CD14-positive monocyte (primary cell): ENCODE data around the gene PYURF. TPM values are rescaled to one million over a fixed set of nuclear protein-coding genes. Genes with fewer than 3 reads are reported as not detected.

Source experiments
- DNase-seq, 3 donors: peaks; one replicate each; pipeline ENCODE4 v3.0.0-alpha.2; 2011 to 2022
- H2AFZ ChIP-seq: 2 replicates; pipeline ENCODE4 v1.6.0; 2012; ENCODE audit warnings: mild to moderate bottlenecking, low read depth, low read length, inconsistent platforms; ENCODE audit not compliant: insufficient read depth, poor library complexity, severe bottlenecking
- H3K27ac ChIP-seq, 2 donors: 1 replicate in 1 of 2; 2 replicates in 1 of 2; pipeline ENCODE4 v1.5.1; 2012 to 2013; ENCODE audit warnings: low read length in 2 of 2, control low read depth in 1 of 2, inconsistent platforms in 1 of 2, low read depth in 1 of 2, mild to moderate bottlenecking in 1 of 2
- H3K27me3 ChIP-seq, 2 donors: one replicate each; pipeline versions ENCODE4 v1.6.0 to v1.6.1; 2011 to 2013; ENCODE audit warnings: low read length in 2 of 2; ENCODE audit not compliant: control insufficient read depth in 2 of 2, insufficient read depth in 2 of 2
- H3K36me3 ChIP-seq, 2 donors: replicated peaks in 1 of 2; 1 replicate in 1 of 2; 2 replicates in 1 of 2; pipeline versions ENCODE4 v1.5.1 to v1.6.1; 2012 to 2013; ENCODE audit warnings: low read length in 2 of 2, control low read depth in 1 of 2, inconsistent platforms in 1 of 2, mild to moderate bottlenecking in 1 of 2; ENCODE audit not compliant: insufficient read depth in 2 of 2, control insufficient read depth in 1 of 2
- H3K4me1 ChIP-seq, 2 donors: 1 replicate in 1 of 2; 2 replicates in 1 of 2; pipeline versions ENCODE4 v1.5.1 to v1.6.1; 2012 to 2013; ENCODE audit warnings: low read length in 2 of 2, control low read depth in 1 of 2, inconsistent platforms in 1 of 2, mild to moderate bottlenecking in 1 of 2, moderate library complexity in 1 of 2; ENCODE audit not compliant: insufficient read depth in 2 of 2, control insufficient read depth in 1 of 2
- H3K4me2 ChIP-seq: replicated peaks from 2 replicates; pipeline ENCODE3; 2012; ENCODE audit warnings: low read length, moderate library complexity, mild to moderate bottlenecking; ENCODE audit not compliant: poor library complexity, severe bottlenecking; ENCODE audit errors: extremely low read depth
- H3K4me3 ChIP-seq, 3 experiments: fragments of 200-600 bp in 1 of 3; sonication (generic) in 1 of 3; replicated peaks in 1 of 3; 1 replicate in 2 of 3; 2 replicates in 1 of 3; pipeline ENCODE4 v1.5.1; 2011 to 2013; ENCODE audit warnings: low read length in 3 of 3, mild to moderate bottlenecking in 3 of 3, control low read depth in 2 of 3, low read depth in 2 of 3, inconsistent platforms in 1 of 3, moderate library complexity in 1 of 3
- H3K79me2 ChIP-seq: 2 replicates; pipeline ENCODE4 v1.6.0; 2012; ENCODE audit warnings: mild to moderate bottlenecking, control low read depth, inconsistent platforms, low read length, moderate library complexity; ENCODE audit not compliant: insufficient read depth
- H3K9ac ChIP-seq: 2 replicates; pipeline ENCODE4 v1.6.0; 2017; ENCODE audit warnings: low read length, mild to moderate bottlenecking; ENCODE audit not compliant: insufficient read depth, poor library complexity, severe bottlenecking
- H3K9me3 ChIP-seq, 2 donors: replicated peaks in 1 of 2; 1 replicate in 1 of 2; 2 replicates in 1 of 2; pipeline versions ENCODE4 v1.5.1 to v1.6.1; 2012 to 2013; ENCODE audit warnings: low read length in 2 of 2, control low read depth in 1 of 2; ENCODE audit not compliant: control insufficient read depth in 1 of 2, insufficient read depth in 1 of 2
- H4K20me1 ChIP-seq: 2 replicates; pipeline ENCODE4 v1.6.0; 2012; ENCODE audit warnings: mild to moderate bottlenecking, low read length, control low read depth, moderate library complexity; ENCODE audit not compliant: insufficient read depth
- H3K27ac Mint-ChIP-seq, 7 donors: one replicate each; pipeline ENCODE4 v1.8.0; 2020; ENCODE audit warnings: mild to moderate bottlenecking in 7 of 7, mixed read lengths in 7 of 7, moderate library complexity in 6 of 7, inconsistent platforms in 2 of 7
- H3K27me3 Mint-ChIP-seq, 3 donors: one replicate each; pipeline ENCODE4 v1.8.0; 2021 to 2022; ENCODE audit warnings: low read depth in 3 of 3, mild to moderate bottlenecking in 3 of 3, mixed read lengths in 3 of 3, moderate library complexity in 3 of 3, inconsistent platforms in 1 of 3
- H3K36me3 Mint-ChIP-seq, 2 donors: one replicate each; pipeline ENCODE4 v1.8.0; 2020; ENCODE audit warnings: mixed read lengths in 2 of 2, inconsistent platforms in 1 of 2, mild to moderate bottlenecking in 1 of 2
- H3K4me1 Mint-ChIP-seq: one replicate; pipeline ENCODE4 v1.8.0; 2020; ENCODE audit warnings: mild to moderate bottlenecking, mixed read lengths
- H3K4me3 Mint-ChIP-seq, 2 donors: one replicate each; pipeline ENCODE4 v1.8.0; 2020; ENCODE audit warnings: mild to moderate bottlenecking in 2 of 2, mixed read lengths in 2 of 2, moderate library complexity in 1 of 2
- H3K9me3 Mint-ChIP-seq, 7 donors: one replicate each; pipeline ENCODE4 v1.8.0; 2020 to 2022; ENCODE audit warnings: mixed read lengths in 7 of 7, mild to moderate bottlenecking in 6 of 7, moderate library complexity in 6 of 7, inconsistent platforms in 2 of 7
- WGBS: methylation state at CpG from one replicate; pipeline ENCODE4 v1.1.5; 2013; ENCODE audit warnings: missing lambda C conversion rate; ENCODE audit not compliant: insufficient coverage; 5-methylcytosine and 5-hydroxymethylcytosine counted together
- intact Hi-C, 2 donors: fragments of 100-400 bp; cut with micrococcal nuclease; formaldehyde crosslinking; loops; one replicate each; pipeline versions ENCODE4 v1.15.0 to v1.15.1; 2023
- polyA plus RNA-seq, 3 donors: library from polyadenylated mRNA; depleted of rRNA in 1 of 3; unstranded in 2 of 3; stranded (reverse) in 1 of 3; fragments of 300-500 nt in 2 of 3; fragments of >200 nt in 1 of 3; fragmentation: Illumina TruSeq in 2 of 3; gene quantifications; 1 replicate in 2 of 3; 2 replicates in 1 of 3; pipeline ENCODE4 v1.2.3, GENCODE V29; 2012 to 2021
- TF ChIP-seq, protein P1 (sequence below): fragments of 200-600 bp; IDR thresholded peaks from one replicate; pipeline ENCODE4 v1.8.0; 2022; ENCODE audit warnings: antibody characterized with exemption, mild to moderate bottlenecking

PYURF gene
- polyA plus RNA-seq, 3 donors: 18.8 to 227 (median 220) TPM

DNA sequence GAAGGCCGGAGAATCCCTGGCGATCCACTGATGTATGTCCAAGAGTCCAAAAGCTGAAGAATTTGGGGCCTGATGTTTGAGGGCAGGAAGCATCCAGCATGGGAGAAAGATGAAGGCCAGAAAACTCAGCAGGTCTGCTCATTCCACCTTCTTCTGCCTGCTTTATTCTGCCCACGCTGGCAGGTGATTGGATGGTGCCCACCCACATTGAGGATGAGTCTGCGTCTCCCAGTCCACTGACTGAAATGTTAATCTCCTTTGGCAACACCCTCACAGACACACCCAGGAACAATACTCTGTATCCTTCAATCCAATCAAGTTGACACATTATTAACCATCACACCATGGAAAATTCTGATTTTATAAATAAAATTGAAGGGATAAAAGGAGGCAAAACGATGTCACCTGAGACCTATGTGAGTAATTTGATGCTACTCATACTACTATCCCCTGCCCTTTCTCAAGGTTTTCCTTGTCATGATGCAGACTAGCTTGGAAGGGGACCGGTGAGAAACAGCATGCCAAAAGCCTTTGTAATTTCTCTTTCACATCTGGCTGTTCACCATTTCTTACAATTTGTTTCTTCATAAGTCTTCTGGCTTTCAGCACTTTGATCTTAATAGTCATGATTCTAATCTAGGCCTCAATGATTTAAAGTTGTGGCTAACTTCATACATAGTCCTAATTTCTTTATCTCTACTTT, 9.7 kb upstream of the PYURF start:
- H3K4me1 Mint-ChIP-seq: no peaks in the 10 kb centered on the region
- Histone ChIP-seq H3K4me1 (no peaks in the 10 kb centered on the region), H3K9me3 (no peaks in the 10 kb centered on the region), H3K27ac (no peak overlapping the region), H3K4me3 (no peak overlapping the region), H2AFZ (no peak overlapping the region), H3K4me2 (no peak overlapping the region), H3K36me3 (no peaks in the 10 kb centered on the region), H3K27me3 (no peaks in the 10 kb centered on the region), H4K20me1 (no peaks in the 10 kb centered on the region), H3K79me2 (no peaks in the 10 kb centered on the region), H3K9ac (no peak overlapping the region)
- no peak overlapping the region for H3K4me3 Mint-ChIP-seq
- peaks cover 0 to 2% (median 0%) of the 10 kb centered on the region in 3 donors for H3K27me3 Mint-ChIP-seq
- no peak for DNase-seq
- intact Hi-C loops: no loop called here
- TF ChIP-seq, protein P1, sequence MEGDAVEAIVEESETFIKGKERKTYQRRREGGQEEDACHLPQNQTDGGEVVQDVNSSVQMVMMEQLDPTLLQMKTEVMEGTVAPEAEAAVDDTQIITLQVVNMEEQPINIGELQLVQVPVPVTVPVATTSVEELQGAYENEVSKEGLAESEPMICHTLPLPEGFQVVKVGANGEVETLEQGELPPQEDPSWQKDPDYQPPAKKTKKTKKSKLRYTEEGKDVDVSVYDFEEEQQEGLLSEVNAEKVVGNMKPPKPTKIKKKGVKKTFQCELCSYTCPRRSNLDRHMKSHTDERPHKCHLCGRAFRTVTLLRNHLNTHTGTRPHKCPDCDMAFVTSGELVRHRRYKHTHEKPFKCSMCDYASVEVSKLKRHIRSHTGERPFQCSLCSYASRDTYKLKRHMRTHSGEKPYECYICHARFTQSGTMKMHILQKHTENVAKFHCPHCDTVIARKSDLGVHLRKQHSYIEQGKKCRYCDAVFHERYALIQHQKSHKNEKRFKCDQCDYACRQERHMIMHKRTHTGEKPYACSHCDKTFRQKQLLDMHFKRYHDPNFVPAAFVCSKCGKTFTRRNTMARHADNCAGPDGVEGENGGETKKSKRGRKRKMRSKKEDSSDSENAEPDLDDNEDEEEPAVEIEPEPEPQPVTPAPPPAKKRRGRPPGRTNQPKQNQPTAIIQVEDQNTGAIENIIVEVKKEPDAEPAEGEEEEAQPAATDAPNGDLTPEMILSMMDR: no peak
- H3K36me3 Mint-ChIP-seq: no peaks in the 10 kb centered on the region
- 100% methylated on average over 3 of the region's 6 CpGs for WGBS
- H3K9me3 Mint-ChIP-seq: peaks cover 0 to 2% (median 0%) of the 10 kb centered on the region in 7 donors
- H3K27ac Mint-ChIP-seq: no peak overlapping the region

DNA sequence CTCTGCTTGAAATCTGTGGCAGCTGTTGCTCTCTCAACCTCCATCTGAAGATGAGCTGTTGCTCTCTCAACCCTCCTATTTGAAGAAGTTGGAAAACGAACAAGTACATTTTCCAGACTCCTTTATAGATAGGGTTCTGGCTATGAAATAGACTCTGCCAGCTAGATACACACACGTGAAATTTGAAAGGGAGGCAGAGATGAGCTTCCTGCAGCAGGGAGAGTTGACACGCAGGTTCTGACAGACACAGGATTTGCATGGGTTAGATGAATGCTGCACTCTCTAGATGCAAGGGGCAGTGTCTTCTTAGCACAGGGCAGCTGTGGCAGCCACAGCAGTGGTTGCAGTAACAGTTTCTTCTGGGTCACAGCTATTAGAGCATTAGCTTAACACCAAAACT, 8.0 kb upstream of the PYURF start:
- Histone ChIP-seq H3K4me1 (no peaks in the 10 kb centered on the region), H3K9ac (no peak overlapping the region), H3K36me3 (no peaks in the 10 kb centered on the region), H3K9me3 (no peaks in the 10 kb centered on the region), H3K27me3 (no peaks in the 10 kb centered on the region), H4K20me1 (no peaks in the 10 kb centered on the region), H2AFZ (no peak overlapping the region), H3K27ac (no peak overlapping the region), H3K4me3 (no peak overlapping the region), H3K79me2 (no peaks in the 10 kb centered on the region), H3K4me2 (no peak overlapping the region)
- WGBS: 86% methylated on average over 2 of the region's 3 CpGs
- Mint-ChIP-seq H3K36me3 (no peaks in the 10 kb centered on the region), H3K4me3 (no peak overlapping the region), H3K9me3 (peaks cover 0 to 2% (median 0%) of the 10 kb centered on the region in 7 donors), H3K27me3 (peaks cover 0 to 2% (median 0%) of the 10 kb centered on the region in 3 donors), H3K4me1 (no peaks in the 10 kb centered on the region), H3K27ac (no peak overlapping the region)
- TF ChIP-seq, protein P1: no peak
- DNase-seq: no peak
- intact Hi-C loops: no loop called here
